Gastrocnemius medialis (tissue), 4 donors: ENCODE results near the gene ANKRD39. TPM values are rescaled to one million over a fixed set of nuclear protein-coding genes. Genes with fewer than 3 reads are reported as not detected.

Experiments
- ATAC-seq, 2 donors: fragments of 150-250 bp; one replicate each; pipeline ENCODE4 v1.9.1; 2016
- DNase-seq, 2 donors: peaks; one replicate each; pipeline ENCODE4 v3.0.0-alpha.2; 2019
- H3K27ac ChIP-seq, 4 donors: fragments of 200-600 bp; sonication (generic); 1 replicate in 1 of 4; 2 replicates in 3 of 4; pipeline ENCODE4 v1.5.1; 2016 to 2018; ENCODE audit warnings: mild to moderate bottlenecking in 2 of 4, moderate library complexity in 1 of 4
- H3K27me3 ChIP-seq, 3 donors: fragments of 200-600 bp; sonication (generic) in 2 of 3; 1 replicate in 1 of 3; 2 replicates in 2 of 3; pipeline versions ENCODE4 v1.5.1 to v1.6.0; 2016 to 2019; ENCODE audit warnings: mild to moderate bottlenecking in 1 of 3, moderate library complexity in 1 of 3
- H3K36me3 ChIP-seq, 2 donors: fragments of 200-600 bp; sonication (generic) in 1 of 2; one replicate each; pipeline ENCODE4 v1.5.1; 2017 to 2018
- H3K4me1 ChIP-seq, 2 donors: fragments of 200-600 bp; sonication (generic) in 1 of 2; one replicate each; pipeline ENCODE4 v1.5.1; 2016 to 2017; ENCODE audit warnings: mild to moderate bottlenecking in 2 of 2
- H3K4me3 ChIP-seq, 4 donors: fragments of 200-600 bp; sonication (generic) in 3 of 4; 1 replicate in 1 of 4; 2 replicates in 3 of 4; pipeline ENCODE4 v1.5.1; 2016 to 2019; ENCODE audit warnings: mild to moderate bottlenecking in 2 of 4
- H3K9me3 ChIP-seq, 3 donors: fragments of 200-600 bp; sonication (generic) in 2 of 3; 1 replicate in 1 of 3; 2 replicates in 2 of 3; pipeline ENCODE4 v1.5.1; 2016 to 2019
- CTCF ChIP-seq, 5 experiments: fragments of 450-650 bp in 3 of 5; fragments of 200-600 bp in 2 of 5; sonication (generic) in 2 of 5; IDR thresholded peaks in 4 of 5; conservative IDR thresholded peaks in 1 of 5; 1 replicate in 4 of 5; 2 replicates in 1 of 5; pipeline ENCODE4 v1.5.1; 2016 to 2019; ENCODE audit warnings: antibody characterized with exemption in 5 of 5, mild to moderate bottlenecking in 3 of 5, moderate library complexity in 3 of 5
- POLR2A ChIP-seq, 2 donors: fragments of 450-650 bp; IDR thresholded peaks; one replicate each; pipeline ENCODE4 v1.6.1; 2017; ENCODE audit warnings: antibody characterized with exemption in 2 of 2, mild to moderate bottlenecking in 2 of 2, moderate library complexity in 2 of 2
- in situ Hi-C, 4 donors: fragments of 200-750 bp; cut with MboI; loops; one replicate each; pipeline versions ENCODE4 v1.15.0 to v1.8.0; 2017; ENCODE audit warnings: low sequenced_read_pairs in 4 of 4
- intact Hi-C: fragments of 100-400 bp; cut with DNase I; formaldehyde crosslinking; loops from one replicate; pipeline ENCODE4 v1.15.1; 2023; ENCODE audit warnings: low total_unique reads
- total RNA-seq, 4 donors: library from RNA; depleted of rRNA; stranded (reverse); fragments of >200 nt; gene quantifications; one replicate each; pipeline versions ENCODE4 v1.1.0 to v1.2.3, GENCODE V29; 2016

Gene ANKRD39
- total RNA-seq, 4 donors from 2014 or later, result 25.8 to 50.6 (median 43.8) TPM

GRCh38 chr2:96839875-96840850 is 17.7 kb downstream of the ANKRD39 start:
- intact Hi-C loops (loop anchor here (5.0 kb wide), 2 partner anchors 272 to 1322 kb away; partner anchors contain the start of gene ANKRD36), in situ Hi-C loops (no loop called here)
- H3K36me3 ChIP-seq, result peaks cover 0 to 38% of the 10 kb centered on the region in 2 donors
- no peaks in the 10 kb centered on the region for H3K27me3 ChIP-seq
- H3K27ac ChIP-seq, result peak overlapping the region; percentile 94 to 99 (median 96)
- H3K4me3 ChIP-seq, result peak overlapping the region in 2 of 4 donors; percentile 58 to 64
- H3K9me3 ChIP-seq, result no peaks in the 10 kb centered on the region
- peak in 1 of 2 donors; percentile 53 for DNase-seq
- H3K4me1 ChIP-seq, result peaks cover 21 to 43% of the 10 kb centered on the region in 2 donors
- ATAC-seq, result no peak
- TF ChIP-seq POLR2A (IDR thresholded peaks at IDR 0.05) (no peak), CTCF (IDR thresholded peaks at IDR 0.05 in 4 of 5, conservative IDR thresholded peaks at IDR 0.05 in 1 of 5) (no peak)

- in situ Hi-C loops, result no loop called here
- Histone ChIP-seq H3K36me3 (peaks cover 0 to 38% of the 10 kb centered on the region in 2 donors), H3K9me3 (no peaks in the 10 kb centered on the region), H3K27ac (peak overlapping the region; percentile 94 to 99 (median 96)), H3K4me1 (peaks cover 15 to 36% of the 10 kb centered on the region in 2 donors), H3K4me3 (no peak overlapping the region), H3K27me3 (no peaks in the 10 kb centered on the region)
- ATAC-seq (no peak), DNase-seq (peak in 1 of 2 donors; percentile 51)
- intact Hi-C loops, result no loop called here
- TF ChIP-seq POLR2A (IDR thresholded peaks at IDR 0.05) (no peak), CTCF (IDR thresholded peaks at IDR 0.05 in 4 of 5, conservative IDR thresholded peaks at IDR 0.05 in 1 of 5) (no peak)
These were observed 18.4 kb downstream of the ANKRD39 start for GRCh38 chr2:96839293-96839874.

- H3K9me3 ChIP-seq, result no peaks in the 10 kb centered on the region
- H3K36me3 ChIP-seq, result peaks cover 0 to 38% of the 10 kb centered on the region in 2 donors
- no peak overlapping the region for H3K4me3 ChIP-seq
- peak in 1 of 2 donors; percentile 39 for DNase-seq
- no peaks in the 10 kb centered on the region for H3K27me3 ChIP-seq
- intact Hi-C loops (no loop called here), in situ Hi-C loops (no loop called here)
- H3K27ac ChIP-seq, result peak overlapping the region; percentile 94 to 99 (median 96)
- no peak for ATAC-seq
- peaks cover 13 to 35% of the 10 kb centered on the region in 2 donors for H3K4me1 ChIP-seq
- TF ChIP-seq CTCF (IDR thresholded peaks at IDR 0.05 in 4 of 5, conservative IDR thresholded peaks at IDR 0.05 in 1 of 5) (no peak), POLR2A (IDR thresholded peaks at IDR 0.05) (no peak)
These were observed 19.2 kb downstream of the ANKRD39 start for GRCh38 chr2:96838345-96839292.

GRCh38 chr2:96837575-96837974 is 20.2 kb downstream of the ANKRD39 start:
- no peaks in the 10 kb centered on the region for H3K9me3 ChIP-seq
- H3K4me3 ChIP-seq, result no peak overlapping the region
- H3K27me3 ChIP-seq, result no peaks in the 10 kb centered on the region
- intact Hi-C loops (no loop called here), in situ Hi-C loops (no loop called here)
- peaks cover 21 to 46% of the 10 kb centered on the region in 2 donors for H3K4me1 ChIP-seq
- H3K36me3 ChIP-seq, result peaks cover 0 to 39% of the 10 kb centered on the region in 2 donors
- DNase-seq (peak in 1 of 2 donors; percentile 25), ATAC-seq (no peak)
- no peak for TF ChIP-seq POLR2A (IDR thresholded peaks at IDR 0.05)
- peak overlapping the region; percentile 94 to 99 (median 96) for H3K27ac ChIP-seq
